HG03520 (cell line): ENCODE measurements around the gene RCAN1.
"Not testable (repeated sequence)": the region's sequence is repeated elsewhere in the genome, so short reads cannot be mapped to it uniquely, and the experiment has no call there.

Experiments
- ATAC-seq: cut with Tn5 transposase; IDR thresholded peaks from one replicate; pipeline ENCODE4 v1.9.1; 2021; ENCODE audit warnings: mild to moderate bottlenecking, moderate library complexity; ENCODE audit not compliant: unreplicated experiment

RCAN1 gene

DNA sequence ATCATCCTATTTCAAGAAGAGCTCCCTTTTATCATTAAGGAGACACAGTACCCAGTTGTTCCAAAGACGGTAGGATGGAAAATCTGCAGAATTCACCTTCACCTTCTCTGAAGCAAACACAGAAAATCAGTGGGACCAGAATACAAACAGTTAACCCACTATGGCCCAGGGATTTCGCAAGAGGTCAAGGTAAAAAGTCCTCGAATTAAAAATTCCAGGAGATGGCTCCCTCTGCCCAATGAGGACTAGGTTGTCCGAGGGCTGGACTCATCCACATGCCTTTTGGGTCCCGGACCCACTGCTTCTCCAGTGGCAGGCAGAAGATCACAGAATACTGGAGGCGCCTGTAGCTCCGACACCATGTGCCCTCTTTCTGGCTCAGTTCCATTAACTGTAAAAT is 42.9 kb downstream of the RCAN1 start:
- ATAC-seq = no peak

DNA sequence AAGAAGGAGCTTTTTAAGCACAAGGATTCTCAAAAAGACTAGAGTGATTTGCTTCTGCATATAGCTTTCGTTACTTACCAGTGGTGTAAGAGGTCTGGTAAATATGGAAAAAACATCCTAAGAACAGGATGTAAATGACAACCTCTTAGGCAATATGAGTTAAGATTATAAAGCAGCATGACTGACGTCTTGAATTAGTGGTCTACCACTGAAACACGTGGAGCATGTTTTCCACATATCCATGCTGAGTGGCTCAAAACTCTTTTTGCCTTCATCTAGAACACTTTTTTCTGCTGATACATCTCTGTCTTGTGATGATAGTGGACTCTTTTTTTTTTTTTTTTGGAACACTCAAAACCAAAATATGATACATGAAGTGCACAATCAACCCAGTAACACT is 44.6 kb downstream of the RCAN1 start:
- no peak for ATAC-seq

DNA sequence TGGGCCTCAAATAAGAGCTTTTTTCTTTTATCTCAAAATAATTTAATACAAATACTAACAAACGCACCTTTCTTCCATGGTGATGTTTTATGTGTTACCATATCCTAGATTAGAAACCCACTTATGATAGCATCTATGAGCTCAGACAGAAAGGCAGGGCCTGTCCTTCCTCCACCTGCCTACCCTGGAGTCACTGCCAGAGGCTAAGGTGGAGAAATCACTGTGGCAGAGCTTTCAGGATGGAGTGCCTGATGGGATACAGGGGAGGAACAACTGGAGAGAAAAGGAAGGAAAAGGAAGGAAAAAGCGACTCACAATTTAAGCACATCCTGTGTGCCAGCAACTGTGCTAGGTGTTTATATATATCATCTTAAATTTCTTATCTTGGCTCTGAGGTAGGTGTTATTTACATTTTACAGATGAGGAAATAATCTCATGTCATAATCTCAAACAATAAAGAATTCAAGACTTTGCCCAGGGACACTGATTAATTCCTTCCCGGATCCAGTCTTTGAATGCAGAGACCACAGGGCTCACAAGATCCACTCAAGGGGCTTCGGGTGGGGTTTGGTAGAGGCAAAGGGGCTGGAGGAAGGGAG is 45.4 kb downstream of the RCAN1 start:
- ATAC-seq = no peak

- not testable (repeated sequence) for ATAC-seq
Measured at GRCh38 chr21:34568801-34569200, 46.1 kb downstream of the RCAN1 start.

DNA sequence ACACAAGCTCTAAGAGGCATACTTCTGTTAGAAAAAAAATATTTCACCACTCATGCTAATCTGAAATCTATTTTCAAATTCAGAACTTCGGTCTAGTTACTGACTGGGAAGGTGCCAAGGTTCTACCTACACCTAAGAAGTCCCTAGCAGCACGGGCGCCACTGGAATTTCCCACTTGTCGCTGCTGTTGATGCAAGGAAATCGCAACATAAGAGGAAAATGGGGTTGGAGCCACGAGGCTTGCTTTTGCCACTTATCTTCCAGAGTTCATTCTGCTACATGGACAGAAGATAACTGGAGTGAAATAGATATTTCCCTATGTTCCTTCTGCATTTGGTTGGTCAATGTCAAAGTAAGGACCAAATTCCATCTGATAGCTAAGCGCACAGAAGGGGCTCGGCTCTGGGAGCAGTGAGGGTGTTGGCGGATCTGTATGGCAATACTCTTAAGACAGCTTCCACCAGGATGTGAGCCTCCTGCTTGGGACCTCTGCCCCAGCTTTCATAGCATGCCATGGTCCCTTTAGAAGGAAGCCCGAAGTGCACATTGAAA is 47.2 kb downstream of the RCAN1 start:
- ATAC-seq = no peak

DNA sequence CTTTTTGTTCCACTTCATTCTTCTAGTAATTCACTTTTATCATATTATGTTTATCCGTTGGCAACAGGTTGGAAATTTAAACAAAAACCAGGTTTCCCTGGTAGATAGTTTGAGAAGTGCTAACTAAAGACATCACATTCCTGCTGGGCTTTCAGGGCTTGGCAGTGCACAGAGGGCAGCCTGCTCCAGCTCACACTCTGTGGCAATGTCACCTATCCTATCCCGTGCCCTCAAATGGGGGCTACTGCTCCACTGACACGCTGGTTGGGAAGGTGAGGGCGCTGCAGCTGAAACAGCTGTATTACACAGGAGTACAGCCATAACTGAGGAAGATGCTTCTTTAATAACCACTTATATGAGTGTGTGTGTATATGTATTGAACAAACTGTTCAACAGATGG is 49.7 kb downstream of the RCAN1 start:
- no peak for ATAC-seq

GRCh38 chr21:34563370-34563769 is 51.5 kb downstream of the RCAN1 start:
- not testable (repeated sequence) for ATAC-seq

GRCh38 chr21:34561806-34562205 is 53.1 kb downstream of the RCAN1 start:
- no peak for ATAC-seq

GRCh38 chr21:34560609-34561008 is 54.3 kb downstream of the RCAN1 start:
- no peak for ATAC-seq

GRCh38 chr21:34560021-34560420 is 54.9 kb downstream of the RCAN1 start:
- ATAC-seq = no peak

- no peak for ATAC-seq
Measured at GRCh38 chr21:34559089-34559631, 55.8 kb downstream of the RCAN1 start.

DNA sequence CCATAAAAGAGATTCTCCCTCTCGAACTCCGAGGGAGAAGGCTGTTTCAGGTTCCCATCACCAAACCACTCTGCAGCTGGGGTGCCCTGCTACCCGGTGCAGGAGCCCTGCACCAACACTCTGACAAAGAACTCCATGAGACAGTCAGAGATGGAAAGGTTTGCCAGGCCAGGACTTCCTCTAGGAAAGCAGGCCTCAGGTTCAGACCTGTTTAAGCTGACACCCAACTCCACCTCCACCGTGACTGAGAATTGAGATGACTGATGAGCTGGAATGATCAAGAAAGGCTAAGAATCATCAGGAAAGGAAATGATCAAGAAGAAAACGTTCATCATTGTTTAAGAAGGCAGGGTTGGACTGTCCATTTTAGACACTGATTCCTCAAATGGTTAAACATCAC is 56.7 kb downstream of the RCAN1 start:
- ATAC-seq = no peak

GRCh38 chr21:34557261-34557660 is 57.7 kb downstream of the RCAN1 start:
- no peak for ATAC-seq

- ATAC-seq = not testable (repeated sequence)
Measured at GRCh38 chr21:34554670-34555069, 60.2 kb downstream of the RCAN1 start.

DNA sequence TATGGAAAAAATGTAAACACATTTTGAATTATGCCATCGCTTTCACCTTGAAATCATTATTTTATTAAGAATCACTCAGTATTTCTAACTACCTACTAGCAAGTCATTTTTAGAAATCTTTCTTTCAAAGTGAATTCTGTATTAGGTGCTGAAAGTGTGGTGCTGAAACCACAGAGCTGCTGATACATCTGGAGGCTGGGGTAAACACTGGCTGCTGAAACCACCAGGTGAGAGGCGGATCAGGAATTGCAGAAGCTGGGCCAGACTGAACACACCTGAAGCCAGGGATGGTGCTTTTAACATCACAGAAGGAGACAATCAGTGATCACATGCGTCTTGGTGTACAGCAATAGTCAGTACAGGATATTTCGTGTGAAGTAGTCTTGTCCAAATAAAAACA is 60.7 kb downstream of the RCAN1 start:
- no peak for ATAC-seq

DNA sequence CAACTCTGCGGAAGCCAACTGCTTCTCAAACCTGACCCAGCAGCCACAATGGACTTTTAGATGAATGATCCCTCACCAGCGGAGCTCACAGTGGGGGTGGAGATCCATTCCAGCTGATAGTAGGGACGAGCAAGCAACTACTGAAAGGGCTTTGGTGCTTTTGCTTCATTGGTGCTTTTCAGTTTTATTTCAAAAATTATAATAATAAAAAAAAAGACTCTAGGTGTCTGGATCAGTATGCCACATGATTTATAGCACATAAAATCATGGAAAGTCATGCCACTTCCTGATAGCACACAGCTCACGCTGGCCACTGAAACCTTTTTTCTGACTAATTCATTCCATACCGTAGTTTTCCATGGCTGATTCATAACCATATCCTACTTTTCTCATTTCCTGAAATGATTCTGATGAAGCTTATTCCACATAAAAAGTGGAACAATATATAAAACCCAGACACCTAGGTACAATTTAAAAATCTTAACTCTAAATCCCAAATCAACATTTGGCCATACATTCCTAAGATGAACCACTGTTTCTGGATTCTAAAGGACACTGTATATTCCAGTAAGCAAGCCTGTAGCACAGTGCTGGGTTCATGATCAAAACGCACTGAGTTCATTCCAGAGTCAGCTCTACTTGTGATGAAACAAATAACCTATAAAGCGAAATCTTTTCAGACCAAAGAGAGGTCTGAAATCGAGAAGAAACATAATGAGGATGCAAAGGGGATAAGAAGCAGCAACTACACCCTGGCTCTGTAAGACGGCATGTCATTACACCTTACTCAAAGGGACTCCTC is 61.6 kb downstream of the RCAN1 start:
- no peak for ATAC-seq

DNA sequence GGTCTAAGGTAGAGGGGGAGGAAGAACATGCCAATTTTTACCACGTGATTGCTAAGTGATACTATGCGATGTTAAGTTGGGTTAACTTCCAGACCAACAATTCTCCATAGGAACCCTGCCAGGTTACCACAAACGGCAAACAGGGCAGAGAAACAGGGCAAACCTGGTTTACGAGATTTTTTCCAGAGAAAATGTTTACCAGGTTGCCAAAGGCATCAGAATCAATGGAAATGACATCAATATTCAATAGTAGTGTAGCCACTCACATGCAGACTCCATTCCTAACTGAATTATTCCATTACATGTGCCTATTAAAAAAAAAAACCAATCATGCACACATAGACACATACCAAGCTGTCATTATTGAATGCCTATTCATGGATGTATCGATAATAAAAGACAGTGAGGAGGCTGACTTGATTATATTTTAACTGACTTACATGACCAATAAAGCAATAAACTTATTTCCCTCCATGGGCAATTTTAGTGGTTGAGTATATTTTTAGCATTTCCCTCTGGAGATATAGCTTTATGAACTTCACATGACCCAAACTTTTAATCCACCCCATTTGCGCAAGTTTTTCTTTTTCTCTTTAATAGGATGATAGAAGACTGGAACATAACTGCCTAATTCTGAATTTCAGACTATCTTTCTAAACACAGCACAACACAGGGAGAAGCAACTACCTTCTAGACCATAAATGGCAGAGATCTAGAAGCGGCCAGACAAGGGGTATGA is 62.4 kb downstream of the RCAN1 start:
- ATAC-seq = no peak

DNA sequence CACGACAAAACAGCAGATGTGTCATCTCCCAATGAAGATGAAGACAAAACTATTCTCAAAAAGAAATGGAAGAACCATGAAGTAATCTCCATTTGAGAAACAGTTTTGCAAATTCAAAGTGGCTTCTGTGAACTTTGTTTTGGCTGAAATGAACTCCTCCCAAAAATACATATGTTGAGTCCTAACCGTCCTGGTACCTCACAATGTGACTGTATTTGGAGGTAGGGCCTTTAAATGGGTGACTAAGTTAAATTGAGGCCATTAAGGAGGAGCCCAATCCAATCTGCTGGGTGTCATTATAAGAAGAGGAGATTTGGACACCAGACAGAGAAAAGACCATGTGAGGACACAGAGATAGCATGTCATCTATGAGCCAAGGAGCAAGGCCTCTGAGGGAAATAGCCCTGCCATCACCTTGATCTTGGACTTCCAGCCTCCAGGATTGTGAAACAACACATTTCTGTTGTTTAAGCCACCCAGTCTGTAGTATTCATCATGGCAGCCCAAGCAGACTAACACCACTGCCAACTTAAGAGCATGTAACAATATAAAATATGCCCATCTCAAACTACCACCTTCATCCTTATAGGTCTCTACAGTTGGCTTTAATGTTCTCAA is 64.6 kb downstream of the RCAN1 start:
- ATAC-seq = no peak

DNA sequence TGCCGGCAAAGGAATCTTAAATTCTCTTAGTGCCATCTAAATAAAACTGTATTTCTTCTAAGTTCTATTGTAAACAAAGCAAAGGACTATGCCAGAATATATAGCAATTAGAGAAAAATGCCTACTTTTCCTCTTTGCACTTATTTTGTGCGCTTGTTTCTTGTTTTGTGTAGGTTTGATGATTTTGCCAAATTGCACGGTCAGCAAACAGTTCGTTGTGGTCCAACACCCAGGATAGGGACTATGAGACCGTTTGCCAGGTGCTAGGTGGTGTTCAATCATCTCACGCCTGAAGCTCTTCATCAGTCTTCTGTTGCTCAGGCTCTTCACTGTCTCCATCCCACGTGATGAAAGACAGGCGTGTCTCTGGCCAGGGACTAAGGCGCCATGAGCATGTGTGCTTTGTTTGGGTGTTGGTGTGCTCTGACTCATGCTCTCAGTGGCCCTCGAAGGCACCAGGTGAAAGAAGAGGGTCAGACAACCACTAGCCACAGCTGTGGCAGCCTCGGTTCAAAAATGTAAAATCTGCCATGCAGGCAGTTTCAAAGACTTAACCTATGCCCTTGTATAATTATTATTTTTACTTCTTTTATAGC is 66.0 kb downstream of the RCAN1 start:
- no peak for ATAC-seq

GRCh38 chr21:34546542-34546941 is 68.4 kb downstream of the RCAN1 start:
- no peak for ATAC-seq
